Measurements from ENCODE around the gene TEX53. TPM values are rescaled to one million over a fixed set of nuclear protein-coding genes. Genes with fewer than 3 reads are reported as not detected.

The TEX53 gene
- total RNA-seq, 1 donor from 2014 or later = not detected

DNA sequence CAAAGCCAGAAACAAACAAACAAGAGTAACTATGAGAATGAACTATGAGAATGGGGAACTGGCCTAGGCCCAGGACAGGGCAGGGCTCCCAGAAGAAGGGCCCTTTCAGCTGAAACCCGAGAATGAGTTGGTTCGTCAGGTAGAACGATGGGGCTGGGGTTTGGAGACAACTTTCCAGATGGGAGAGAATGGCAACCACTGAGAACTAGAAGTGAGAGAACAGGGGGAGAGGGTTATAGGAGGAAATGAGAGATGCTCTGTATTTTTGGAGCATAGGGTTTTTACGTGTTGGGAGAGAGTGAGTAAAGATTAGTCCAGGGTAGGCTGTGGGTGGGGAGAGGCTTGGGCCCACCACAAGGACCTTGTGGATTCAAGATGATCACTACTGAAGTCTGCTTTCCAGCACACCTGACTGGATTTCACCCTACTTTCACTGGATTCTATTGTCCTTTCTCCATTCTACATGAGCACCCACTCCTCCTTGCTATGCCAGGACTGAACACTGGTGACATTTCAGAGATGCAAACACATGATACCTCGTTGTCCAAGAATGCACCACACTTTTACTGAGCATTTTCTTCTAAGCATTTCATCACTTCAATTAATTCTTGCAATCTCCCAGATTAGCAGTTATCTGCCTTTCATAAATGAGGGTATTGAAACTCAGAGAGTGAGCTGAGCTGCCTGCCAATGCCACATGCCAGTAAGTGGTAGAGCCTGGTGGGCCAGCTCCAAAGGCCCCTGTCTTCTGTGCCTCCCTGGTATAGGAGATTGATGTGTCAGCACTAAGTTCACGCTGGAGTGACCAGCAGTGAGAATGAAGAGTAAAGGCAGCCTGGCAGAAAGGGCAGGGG is 49.7 kb downstream of the TEX53 start:
- Mint-ChIP-seq H3K27me3 (ENCODE audit: unreplicated experiment) (no peaks in the 10 kb centered on the region), H3K4me3 (ENCODE audit: unreplicated experiment) (no peak overlapping the region)

GRCh38 chr9:114606597-114607207 is 50.9 kb downstream of the TEX53 start:
- Mint-ChIP-seq H3K4me3 (ENCODE audit: unreplicated experiment) (no peak overlapping the region), H3K4me1 (ENCODE audit: unreplicated experiment) (peaks cover 25% of the 10 kb centered on the region), H3K36me3 (ENCODE audit: unreplicated experiment) (peaks cover 4% of the 10 kb centered on the region), H3K27ac (ENCODE audit: unreplicated experiment) (peak overlapping the region; percentile 32), H3K9me3 (ENCODE audit: unreplicated experiment) (no peaks in the 10 kb centered on the region), H3K27me3 (ENCODE audit: unreplicated experiment) (no peaks in the 10 kb centered on the region)
- TF ChIP-seq CTCF (IDR thresholded peaks at IDR 0.05) = no peak
- no peak for DNase-seq (ENCODE audit: extremely low spot score, unreplicated experiment)

More for the DNA sequence above, 49.7 kb downstream of the TEX53 start:
- Mint-ChIP-seq H3K27ac (ENCODE audit: unreplicated experiment) (no peak overlapping the region), H3K36me3 (ENCODE audit: unreplicated experiment) (no peaks in the 10 kb centered on the region), H3K4me1 (ENCODE audit: unreplicated experiment) (peaks cover 37% of the 10 kb centered on the region), H3K9me3 (ENCODE audit: unreplicated experiment) (no peaks in the 10 kb centered on the region)
- DNase-seq (ENCODE audit: extremely low spot score, unreplicated experiment) = no peak
- TF ChIP-seq CTCF (IDR thresholded peaks at IDR 0.05) = no peak

Other genes starting within 250 kb of the TEX53 start
- gene WHRN, start 152.3 kb downstream of the TEX53 start, total RNA-seq = 11.0 and 12.0 TPM in 2 replicates
- 118 and 123 TPM in 2 replicates for gene ATP6V1G1, start 70.0 kb downstream of the TEX53 start, total RNA-seq
- gene TMEM268, start 46.5 kb downstream of the TEX53 start, total RNA-seq = 15.9 and 16.1 TPM in 2 replicates
- not detected in 2 replicates for gene TEX48, start 24.4 kb upstream of the TEX53 start, total RNA-seq
- gene TNFSF15, start 148.2 kb upstream of the TEX53 start, total RNA-seq = 0.56 and 0.73 TPM in 2 replicates